Hepatic stellate cell (primary cell): Measurements from ENCODE around the gene TUNAR.

Source experiments
- DNase-seq: peaks from one replicate; pipeline ENCODE4 v3.0.0; 2011; ENCODE audit warnings: low spot score

TUNAR gene

DNA sequence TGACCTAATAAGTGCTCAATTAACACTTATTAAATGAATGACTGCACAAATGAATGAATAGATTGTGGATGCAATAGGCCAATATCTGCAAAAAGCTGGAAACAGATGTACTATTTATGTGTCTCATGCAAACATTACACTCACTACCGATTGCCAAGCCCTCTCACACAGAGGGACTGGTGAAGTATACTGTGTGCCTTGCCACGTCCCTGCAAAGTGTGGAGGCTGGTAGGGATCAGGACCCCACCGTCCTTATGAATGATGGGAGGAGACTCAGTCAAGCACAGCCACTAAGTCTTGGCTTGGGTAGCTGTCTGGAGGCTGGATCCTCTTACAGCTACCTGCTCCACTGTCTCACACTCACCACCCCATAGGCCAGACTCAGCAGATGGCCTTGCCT, 3.9 kb upstream of the TUNAR start:
- no peak for DNase-seq

DNA sequence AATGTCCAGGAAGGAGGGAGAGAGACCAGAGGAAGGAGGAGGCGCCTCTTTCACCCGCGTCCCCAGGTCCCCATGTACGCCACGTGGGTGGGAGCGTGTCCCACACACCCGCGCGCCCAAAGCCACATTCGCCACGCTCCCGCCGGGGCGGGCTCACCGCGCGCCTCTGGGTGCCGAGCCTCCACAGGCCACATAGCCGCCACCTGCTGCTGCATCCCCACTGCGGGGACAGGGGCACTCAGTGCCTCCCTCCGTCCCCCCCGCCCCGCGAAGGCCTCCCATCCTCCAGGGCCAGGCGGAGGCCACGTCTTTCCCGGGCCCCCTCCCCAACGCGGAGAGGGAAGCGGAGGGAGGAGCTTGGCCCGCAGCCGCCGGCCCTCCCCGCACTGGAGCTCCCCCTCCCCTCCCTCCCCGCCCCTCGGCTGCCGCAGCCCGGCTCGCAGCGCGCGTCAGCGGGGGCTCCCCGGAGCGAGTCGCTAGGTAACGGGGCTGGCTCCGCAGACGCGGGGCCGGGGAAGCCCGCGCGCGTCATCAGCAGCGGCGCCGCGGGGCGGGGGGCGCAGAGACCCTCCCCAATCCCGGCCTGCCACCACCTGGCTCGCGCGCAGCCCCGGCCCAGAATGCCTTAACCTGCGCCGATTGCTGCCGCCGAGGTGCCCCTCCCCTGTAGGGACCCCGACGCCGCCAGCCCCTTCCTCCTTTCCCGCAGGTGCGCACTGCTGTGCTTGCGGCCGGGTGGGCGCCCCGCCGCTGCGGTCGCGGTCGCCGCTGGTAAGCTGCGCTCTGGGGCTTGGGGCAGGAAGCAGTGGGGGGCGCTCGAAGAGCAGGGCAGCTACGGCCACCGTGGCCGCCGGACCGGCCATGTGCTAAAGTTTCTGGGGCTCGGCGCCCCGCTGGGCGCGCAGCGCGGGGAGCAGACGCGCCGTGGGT, 536 bp upstream of the TUNAR start:
- DNase-seq = no peak

DNA sequence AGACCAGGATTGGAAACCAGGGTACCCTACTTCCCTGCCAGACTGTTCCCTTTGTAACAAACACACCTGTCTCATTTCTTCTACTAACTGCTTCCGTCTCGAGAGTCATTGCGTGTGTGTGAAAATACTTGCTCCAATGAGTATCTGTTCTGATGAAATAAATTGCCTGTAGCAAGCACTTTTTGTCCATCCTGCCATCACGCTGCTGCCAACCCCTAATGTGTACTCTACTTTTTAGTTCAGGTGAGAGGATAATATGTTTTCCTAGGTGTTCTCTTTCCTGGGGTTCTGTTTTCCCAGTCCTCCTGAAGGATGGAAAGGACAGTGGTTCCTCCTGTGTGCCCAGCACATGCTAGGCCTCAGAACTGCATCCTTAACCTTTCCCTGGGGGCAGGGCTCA, 1.0 kb downstream of the TUNAR start:
- no peak for DNase-seq

DNA sequence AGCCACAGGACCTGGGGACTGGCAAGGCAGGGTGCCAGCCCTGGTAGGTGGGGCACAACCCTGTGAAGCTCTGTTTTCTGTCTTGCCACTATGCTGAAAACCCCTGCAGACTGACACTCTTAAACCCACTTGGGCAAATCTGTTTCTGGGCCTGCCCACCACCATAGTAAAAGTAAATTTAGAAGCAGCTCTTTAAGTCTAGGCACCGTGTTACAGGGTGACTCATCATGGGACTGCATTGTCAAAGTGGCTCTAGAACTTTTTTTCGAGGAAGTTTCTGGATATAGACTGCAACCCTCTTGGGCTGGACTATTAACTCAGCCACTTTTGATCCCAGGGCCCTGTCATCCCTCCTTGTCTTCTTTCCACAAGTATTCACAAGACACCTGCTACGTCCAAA, 7.7 kb downstream of the TUNAR start:
- DNase-seq = no peak

DNA sequence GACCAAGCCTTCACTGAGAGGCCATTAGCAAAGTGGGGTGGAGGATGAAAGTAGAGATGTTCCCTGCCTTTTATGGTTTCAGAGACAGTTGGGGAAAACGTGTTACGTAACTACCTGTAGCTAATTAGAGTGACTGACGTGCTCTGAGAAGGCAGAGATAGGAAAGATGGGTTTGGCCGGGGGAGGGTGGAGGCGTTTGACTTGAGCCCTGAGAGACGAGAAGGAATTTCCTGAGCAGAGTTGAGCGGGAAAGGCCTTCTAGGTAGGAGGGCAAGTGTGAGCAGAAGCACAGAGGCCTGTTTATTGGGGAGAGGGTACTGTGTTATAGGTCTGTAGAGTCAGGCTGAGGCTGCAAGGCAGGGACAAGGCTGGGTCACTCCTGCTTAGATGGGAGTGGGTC, 8.6 kb downstream of the TUNAR start:
- no peak for DNase-seq

DNA sequence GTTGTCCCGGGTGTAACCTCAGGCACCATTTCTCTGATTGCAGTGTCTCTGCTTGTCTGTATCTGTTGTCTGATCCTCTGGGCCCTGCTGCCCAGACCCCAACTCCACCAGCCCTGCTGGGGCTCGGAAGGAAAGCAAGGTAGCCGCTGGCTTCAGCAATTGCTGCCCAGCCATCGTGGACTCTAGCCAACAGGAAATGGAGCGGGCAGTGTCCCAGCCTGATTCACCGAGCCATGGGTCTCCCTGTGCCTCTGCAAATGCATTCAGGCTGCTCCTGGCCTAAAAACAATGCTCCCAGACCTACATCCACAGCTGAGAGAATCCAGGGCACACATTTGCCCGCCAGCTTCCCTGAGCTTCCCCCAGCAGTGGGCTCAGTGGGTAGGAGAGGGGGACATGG, 9.2 kb downstream of the TUNAR start:
- DNase-seq = no peak

DNA sequence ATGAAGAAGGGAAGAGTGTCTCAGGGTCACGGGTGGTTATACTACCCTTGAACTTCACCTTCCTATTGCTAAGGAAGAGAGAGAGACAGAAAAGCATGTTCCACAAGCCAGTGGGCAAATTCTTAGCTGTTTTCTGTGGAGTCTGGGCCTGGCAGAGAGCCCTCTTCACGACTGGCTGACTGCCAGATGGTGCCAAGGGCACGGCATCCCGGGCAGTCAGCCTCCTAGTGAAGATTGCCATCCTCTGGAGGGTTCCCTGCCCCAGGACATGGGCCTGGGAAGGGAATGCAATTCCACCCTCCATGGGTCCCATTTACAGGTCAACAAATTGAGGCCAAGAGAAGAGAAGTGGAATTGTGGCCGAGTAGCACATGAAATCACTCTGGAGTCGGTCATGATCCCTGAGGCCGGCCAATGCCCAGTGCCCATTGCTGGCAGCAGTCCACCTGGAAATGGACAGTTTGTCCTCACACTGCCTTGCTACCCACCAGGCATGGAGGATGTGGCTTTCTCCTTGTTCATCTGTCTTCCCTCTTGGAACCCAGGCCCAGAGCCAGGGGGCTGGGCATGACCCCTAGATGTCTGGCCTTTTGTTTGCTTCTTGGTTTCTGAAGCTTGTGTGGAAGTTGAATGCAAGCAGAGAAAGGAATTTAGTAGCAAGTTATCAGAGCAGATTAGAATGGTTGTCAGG, 9.9 kb downstream of the TUNAR start:
- DNase-seq = no peak

DNA sequence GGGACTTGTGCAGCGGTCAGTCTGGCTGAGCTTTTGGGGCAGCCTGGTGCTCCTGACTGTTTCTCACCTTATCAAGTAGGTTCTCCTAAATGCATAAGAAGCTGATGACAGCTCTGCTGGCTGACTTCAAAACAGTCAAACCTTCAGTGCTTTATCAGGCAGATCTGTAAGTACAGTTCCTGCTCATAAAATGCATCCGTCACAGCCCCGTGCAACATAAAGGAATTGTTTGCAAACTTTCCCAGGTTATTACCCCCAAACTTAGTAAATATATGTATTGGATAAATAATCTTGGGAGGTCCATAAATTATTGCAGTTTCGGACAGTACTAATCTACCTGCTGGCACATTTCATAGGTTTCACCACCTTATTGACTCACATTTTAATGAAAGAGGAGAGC, 10.7 kb downstream of the TUNAR start:
- DNase-seq = no peak

DNA sequence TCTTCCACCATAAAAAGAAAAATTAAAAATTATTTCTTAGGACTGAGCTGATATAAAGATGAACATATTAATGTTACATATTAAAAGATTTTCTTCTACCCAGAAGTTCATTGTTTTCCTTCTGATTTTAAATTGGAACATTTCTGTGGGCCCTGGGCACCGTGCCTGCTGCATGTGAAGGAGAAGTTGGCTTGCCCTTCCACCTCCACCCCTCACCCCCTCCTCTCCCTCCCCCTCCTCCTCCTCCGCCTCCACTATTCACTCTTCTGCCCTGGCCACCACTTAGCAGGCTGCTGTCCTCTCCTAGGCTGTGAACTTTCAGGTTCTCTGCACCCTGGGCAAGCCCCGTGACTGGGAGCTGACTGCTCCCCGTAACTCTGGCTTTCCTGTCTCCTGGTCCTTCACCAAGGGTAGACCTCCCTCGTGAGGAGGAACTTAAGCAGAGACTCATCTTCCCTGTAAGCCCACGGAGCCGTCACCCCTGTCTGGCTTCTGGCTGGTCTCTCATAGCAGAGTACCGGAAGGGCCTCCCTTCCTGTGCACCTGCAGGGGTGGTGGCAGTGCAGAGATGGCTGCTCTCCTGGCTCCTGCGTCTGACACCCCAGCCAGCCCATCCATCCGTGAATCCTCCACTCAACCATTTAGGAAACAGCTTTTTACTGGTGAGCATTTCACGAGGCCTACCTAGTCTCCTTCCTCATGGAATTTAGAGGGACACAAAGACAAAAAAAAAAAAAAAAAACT, 12.8 kb downstream of the TUNAR start:
- no peak for DNase-seq

DNA sequence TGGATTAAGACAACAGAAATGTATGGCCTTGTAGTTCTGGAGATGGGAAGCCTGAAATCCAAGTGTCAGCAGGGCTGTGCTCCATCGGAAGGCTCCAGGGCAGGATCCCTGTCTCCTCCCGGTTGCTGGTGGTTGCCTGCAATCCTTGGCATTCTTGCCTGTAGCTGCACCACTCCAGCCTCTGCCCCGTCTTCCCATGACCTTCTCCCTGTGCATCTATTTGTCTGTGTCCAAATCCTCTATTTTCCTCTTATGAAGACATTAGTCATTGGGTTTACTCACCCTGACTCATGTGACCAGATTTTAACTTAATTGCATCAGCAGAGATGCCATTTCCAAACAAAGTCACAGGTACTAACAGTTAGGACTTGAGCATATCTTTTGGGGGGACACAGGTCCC, 15.1 kb downstream of the TUNAR start:
- peak; percentile 27 for DNase-seq

DNA sequence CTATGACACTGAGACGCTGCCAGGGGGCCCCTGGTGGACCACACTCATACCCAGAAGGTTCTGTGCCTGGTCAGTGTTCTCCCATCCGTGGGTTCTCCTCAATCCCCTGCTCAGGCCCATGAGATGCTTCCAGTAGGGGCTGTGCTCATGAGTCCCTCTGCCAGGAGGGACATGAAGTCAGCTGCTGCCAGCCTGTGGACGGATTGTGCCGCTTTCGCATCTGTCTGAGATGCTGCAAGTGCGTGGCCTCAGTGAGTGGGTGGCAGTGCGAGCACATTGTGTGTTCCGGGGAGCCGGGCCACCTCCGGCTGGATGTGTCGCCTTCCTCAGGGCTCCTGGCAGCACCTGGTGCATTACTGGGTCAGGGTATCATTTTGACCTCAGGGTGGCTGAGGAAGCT, 15.5 kb downstream of the TUNAR start:
- DNase-seq = no peak

DNA sequence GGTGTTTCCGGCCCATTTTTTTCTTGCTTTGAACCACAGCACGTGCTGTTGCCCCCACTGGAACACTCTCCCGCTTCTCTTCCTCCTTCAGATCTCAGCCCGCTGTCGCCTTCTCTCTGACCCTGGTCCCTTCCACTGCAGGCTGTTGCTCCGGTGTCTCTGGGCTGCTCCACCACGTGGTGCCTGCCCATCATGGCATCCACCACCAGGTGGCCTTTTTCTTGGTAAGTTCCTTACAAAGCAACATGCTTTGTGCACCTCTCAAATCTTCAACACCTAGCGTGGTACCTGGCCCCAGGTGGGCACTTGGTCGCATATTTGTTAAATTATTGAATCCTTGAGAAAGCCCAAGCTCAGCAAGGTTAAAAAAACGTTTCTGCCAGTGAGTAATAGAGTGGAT, 19.1 kb downstream of the TUNAR start:
- DNase-seq = peak; percentile 19

DNA sequence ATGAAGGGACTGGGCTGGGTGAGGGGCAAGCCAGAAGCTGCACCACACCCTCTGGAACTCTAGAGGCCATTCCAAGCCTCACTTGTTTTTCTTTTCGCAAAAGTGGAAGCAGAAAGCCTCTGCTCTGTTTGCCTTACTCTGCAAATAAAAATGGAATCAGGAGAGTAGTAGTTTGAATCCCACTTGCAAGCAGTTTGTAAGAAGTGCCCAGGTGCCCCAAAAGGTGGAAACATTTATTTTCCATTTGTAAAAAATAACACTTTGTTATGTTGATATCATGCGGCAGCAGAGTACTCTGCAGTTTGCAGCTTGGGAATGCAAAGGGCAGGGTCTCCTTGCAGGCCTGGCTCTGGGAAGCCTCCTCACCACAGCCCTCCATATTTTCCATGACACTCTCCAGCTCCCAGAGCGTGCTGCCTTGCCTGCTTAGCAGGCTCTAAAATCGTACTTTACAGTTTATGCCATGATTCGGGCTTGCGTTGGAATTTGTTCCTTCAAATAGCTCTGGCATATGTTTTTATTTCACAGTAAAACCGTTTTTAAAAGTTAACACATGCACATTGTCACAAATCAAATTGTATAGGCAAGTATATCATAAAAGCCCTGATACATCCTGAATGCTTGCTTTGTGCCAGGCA, 20.0 kb downstream of the TUNAR start:
- DNase-seq = no peak

DNA sequence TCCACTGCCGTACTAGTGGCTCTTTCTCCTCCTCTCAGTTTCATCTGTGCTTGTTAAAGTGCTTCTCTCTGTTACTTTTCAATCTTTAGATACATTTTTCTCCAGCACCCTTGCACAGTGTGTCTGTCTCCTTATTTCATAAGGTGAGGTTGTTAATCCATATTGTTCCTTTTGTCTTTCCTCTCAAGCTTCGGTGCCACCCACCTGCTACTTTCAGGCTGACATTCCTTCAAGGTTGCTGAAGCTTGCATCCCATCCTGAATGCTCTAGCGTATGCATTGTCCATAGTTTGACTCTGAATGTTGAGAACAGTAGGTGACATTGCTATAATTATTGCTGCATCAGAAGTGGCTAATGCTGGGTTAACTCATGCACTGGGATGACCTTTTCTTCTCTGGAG, 20.6 kb downstream of the TUNAR start:
- no peak for DNase-seq

DNA sequence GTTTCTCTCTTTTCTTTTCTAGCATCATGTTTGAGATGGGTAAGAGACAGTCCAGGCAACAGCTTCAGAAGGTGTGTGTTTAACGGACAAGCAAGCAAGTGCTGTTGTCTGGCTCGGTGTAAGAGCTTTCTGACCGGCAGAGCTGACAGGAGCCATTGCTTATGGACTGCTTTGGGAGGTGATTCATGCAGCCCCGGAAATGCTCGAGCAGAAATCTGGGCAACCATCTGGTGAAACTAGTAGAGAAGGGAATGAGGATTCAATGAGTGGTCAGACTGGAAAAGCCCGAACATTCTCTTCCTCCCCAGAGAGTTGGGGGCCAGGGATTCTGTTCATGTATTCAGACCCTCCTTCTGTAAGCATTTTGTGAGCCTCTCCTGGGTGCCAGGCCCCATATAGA, 24.4 kb downstream of the TUNAR start:
- DNase-seq = peak; percentile 56

DNA sequence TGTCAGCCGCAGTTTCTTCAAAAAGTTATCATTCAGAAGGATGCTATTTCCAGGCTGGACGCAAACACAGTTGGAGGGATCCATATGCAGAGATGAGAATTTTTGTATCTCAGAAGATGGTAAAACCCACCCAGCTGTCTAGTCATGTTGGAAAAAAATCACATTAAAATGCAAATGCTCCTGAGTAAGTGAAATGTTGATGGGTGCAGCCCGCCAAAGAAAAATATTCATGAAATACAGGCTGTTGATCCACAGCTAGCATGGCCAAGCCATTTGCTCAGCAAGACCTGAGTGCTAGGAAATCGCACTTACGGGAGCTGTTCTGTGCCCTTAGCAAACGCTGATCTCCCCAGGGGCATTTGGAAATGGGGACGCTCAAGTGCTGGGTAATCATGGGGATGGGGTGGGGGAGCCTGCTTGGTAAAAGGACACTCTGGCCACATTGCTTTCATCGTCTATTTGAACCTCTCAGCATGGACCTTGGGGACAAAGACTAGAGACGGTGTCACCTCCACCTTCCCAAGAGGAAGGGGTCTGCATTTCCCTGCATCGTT, 25.7 kb downstream of the TUNAR start:
- no peak for DNase-seq

DNA sequence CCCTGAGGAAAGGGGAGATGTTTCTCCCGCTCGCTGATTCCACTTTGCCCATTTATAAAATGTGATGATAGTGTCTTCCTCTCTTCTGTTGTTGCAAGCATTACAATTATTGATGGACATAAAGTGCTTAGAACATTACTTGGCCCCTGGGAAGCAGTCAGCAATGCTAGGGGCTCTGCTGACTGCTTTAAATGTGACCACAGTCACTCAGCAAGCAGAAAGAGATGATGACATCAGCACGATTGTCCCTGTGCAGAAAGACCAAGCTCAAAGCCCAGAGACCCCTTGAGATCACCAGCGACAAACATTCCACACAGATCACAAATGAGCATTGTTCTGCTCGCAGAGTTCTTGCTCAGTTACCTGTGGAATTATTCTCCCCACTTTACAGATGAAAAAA, 26.5 kb downstream of the TUNAR start:
- no peak for DNase-seq

DNA sequence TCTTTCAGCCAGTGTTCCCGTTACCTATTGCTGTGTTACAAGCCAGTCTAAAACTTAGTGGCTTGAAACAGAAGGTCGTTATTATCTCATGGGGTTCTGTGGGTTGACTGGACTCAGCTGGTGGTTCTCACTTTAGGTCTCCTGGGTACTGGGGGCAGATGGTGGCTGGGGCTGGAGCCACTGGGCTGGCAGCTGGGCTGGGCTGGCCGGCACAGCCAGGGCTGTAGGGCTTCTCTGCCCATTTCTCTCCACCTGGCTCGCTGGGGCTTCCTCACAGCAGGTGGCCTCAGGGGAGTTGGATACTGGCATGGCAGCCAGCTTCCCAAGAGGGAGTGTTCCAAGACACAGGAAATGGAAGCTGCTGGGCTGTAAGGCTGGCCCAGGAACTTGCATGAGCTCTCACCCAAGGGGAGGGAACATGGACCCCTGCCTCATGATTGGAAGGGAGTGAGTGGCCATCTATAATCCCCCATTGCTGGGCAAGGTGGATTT, 27.0 kb downstream of the TUNAR start:
- no peak for DNase-seq

DNA sequence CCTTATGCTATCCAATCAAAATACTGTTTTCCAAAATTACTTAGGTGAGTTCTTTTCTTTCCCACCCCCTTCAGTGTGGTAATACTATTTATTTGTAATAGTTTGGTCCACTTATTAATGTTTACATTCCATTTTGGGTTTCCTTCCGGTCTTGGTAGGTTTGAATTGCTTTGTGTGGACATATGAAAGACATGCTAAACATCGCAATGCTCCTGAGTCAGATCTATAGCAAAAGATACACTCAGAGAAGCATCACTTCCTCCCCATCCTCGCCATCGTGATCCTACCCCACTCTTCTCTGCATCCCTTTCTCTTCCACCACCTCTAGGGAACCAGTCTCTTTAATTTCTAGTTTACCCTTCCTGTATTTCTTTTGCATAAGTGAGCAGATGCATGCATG, 30.0 kb downstream of the TUNAR start:
- DNase-seq = no peak

DNA sequence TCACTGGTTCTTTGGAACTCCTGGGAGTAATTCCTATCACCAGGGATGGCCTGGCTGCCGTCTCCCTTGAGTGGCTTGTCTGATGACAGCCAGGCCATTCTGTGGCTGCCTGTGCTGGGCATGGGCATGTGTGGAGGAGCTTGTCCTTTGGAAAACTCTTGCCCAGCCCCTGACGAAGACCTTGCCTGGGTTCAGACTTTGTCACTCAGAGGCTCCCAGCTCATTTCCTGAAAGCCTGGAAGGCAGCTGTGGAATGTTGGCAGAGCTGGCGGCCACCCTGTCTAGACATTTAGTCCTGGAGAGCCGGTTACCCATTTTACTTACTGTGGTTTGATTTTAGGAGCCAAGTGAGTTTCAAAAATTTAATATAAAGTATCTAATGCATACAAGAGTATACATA, 34.0 kb downstream of the TUNAR start:
- no peak for DNase-seq

DNA sequence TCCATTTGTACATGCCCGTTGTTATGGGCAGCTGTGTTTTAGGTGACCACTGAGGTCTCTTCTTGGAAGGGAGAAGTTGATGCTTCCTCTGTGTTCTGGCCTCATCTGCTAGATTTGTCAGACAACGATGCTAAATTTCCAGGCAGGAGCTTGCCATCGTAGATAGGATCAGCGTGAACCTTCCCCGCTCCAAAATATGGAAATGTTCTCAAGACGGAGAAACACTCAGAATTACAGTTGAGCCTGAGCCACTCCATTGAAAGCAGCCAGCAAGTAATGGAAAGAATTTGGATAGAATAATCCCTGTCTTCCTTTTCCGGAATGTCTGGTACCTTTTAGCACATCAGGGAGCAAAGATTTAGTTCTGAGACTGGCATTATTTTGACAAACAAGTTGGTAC, 34.8 kb downstream of the TUNAR start:
- no peak for DNase-seq

DNA sequence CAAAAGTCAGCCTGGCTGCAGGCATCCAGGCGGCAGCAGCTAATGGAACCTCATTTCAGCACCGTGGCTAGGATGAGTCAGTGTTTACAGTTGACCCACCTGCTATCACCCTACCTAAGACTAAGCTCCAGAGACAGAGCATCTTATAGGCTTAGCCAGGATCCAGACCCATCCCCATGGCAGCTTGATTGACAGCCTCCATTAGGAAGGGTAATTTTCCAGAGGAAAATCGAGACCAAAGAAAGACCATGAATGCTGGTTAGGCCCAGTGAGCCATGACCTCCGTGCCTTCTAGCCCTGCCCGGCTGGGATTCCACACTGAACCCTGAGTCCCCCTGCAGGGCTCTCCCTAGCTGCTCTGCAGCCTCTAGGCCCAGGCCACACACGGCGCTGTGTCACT, 38.7 kb downstream of the TUNAR start:
- DNase-seq = no peak
